Stomach (tissue), 4 donors: ENCODE data around the gene ZNRF2.

ENCODE experiments used
- EP300 ChIP-seq: sonication (generic); formaldehyde crosslinking; IDR thresholded peaks from one replicate; pipeline ENCODE4 v1.6.1; 2017; ENCODE audit warnings: antibody characterized with exemption
- POLR2A ChIP-seq, 4 donors: fragments of 450-650 bp; IDR thresholded peaks; one replicate each; pipeline ENCODE4 v1.6.1; 2016; ENCODE audit warnings: antibody characterized with exemption in 4 of 4, control low read depth in 2 of 4, mild to moderate bottlenecking in 1 of 4, moderate library complexity in 1 of 4
- POLR2AphosphoS5 ChIP-seq, 3 donors: sonication (generic); formaldehyde crosslinking; IDR thresholded peaks; one replicate each; pipeline ENCODE4 v1.6.1; 2016; ENCODE audit warnings: antibody characterized with exemption in 3 of 3

GRCh38 chr7:30371321-30371720, 86.9 kb downstream of the ZNRF2 start:
- no peak for TF ChIP-seq POLR2AphosphoS5 (IDR thresholded peaks at IDR 0.05)
- no peak for TF ChIP-seq POLR2A (IDR thresholded peaks at IDR 0.05)
- no peak for TF ChIP-seq EP300
